Measurements from ENCODE around the gene PPP2R3A. TPM values are rescaled to one million over a fixed set of nuclear protein-coding genes. Genes with fewer than 3 reads are reported as not detected.
A peak's percentile ranks its signal among the peaks of the same experiment; 100 is the strongest.
"Not testable (repeated sequence)": the region's sequence is repeated elsewhere in the genome, so short reads cannot be mapped to it uniquely, and the experiment has no call there.

Gene PPP2R3A
- polyA plus RNA-seq, 6 donors from 2014 or later = 0.07 to 0.34 (median 0.12) TPM

DNA sequence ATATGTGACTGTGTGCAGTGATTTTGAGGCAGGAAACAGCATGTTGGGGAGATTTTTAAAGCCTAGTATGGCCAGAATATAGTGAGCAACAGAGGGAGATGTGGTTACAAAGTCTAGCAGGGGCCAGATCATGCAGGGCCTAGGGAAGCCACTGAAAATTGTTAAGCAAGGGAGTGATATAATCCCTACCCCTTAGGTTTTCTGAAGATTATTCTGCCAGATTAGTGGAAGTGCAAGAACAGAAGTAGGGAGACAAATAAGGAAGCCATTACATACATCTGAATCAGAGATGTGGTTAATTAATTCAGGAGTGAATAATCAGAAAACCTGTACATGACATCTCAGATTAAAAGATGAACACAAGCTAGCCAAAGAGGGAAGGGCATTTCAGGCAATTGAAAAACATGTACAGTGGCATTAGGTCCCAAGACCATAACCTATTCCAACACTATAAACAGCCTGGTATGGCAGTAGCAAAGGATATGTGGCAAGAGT lies 175.8 kb downstream of the PPP2R3A start:
- DNase-seq = no peak
- Mint-ChIP-seq H3K27me3 (no peaks in the 10 kb centered on the region), H3K27ac (peak overlapping the region in 3 of 6 donors; percentile 45 to 61 (median 50)), H3K36me3 (no peaks in the 10 kb centered on the region), H3K9me3 (no peaks in the 10 kb centered on the region), H3K4me3 (no peak overlapping the region), H3K4me1 (peaks cover 9 to 11% (median 9%) of the 10 kb centered on the region in 3 donors)
- ATAC-seq (ENCODE audit: low read depth in 2 of 2) = no peak

DNA sequence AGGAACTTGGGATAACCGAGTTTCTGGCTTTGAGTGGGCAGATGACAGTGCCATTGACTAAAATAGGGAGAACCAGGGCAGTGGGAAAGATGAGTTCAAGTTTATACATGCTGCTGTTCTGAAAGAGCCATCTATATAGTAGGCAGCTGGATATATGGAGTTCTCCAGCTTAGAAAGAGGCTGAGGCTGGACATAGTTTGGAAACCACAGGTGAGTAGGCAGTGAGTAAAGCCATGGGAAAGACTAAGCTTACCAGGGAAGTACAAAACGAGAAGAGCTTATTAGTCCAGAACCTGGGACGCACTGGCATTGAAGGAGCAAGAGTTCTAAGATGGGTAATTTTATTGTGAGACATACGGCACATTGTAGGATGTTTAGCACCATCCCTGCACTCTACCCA lies 176.4 kb downstream of the PPP2R3A start:
- Mint-ChIP-seq H3K36me3 (no peaks in the 10 kb centered on the region), H3K27ac (peak overlapping the region in 2 of 6 donors; percentile 50 to 53), H3K4me1 (peaks cover 10 to 11% (median 11%) of the 10 kb centered on the region in 3 donors), H3K9me3 (no peaks in the 10 kb centered on the region), H3K27me3 (no peaks in the 10 kb centered on the region), H3K4me3 (no peak overlapping the region)
- no peak for ATAC-seq (ENCODE audit: low read depth in 2 of 2)
- no peak for DNase-seq

DNA sequence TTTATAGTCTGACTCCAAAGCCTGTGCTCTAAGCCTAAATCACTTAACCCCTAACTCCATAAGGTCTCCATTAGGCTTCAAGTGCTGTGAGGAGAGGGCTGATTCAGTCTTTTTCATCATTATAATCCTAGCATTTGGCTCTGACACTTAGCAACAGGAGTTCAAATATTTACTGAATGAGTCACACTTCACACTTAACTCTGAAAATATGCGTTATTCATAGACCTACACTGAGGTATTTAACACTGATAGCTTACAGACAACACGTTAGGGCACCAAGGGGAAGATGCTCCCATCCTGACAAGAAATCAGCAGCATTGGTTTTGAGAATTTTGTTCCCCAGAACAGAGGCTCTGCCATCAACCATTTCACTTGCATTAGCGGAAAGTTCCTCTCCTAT lies 177.1 kb downstream of the PPP2R3A start:
- peak overlapping the region in 2 of 6 donors; percentile 16 to 26 for H3K27ac Mint-ChIP-seq
- no peaks in the 10 kb centered on the region for H3K27me3 Mint-ChIP-seq
- no peak overlapping the region for H3K4me3 Mint-ChIP-seq
- no peak for ATAC-seq (ENCODE audit: low read depth in 2 of 2)
- H3K36me3 Mint-ChIP-seq = no peaks in the 10 kb centered on the region
- H3K9me3 Mint-ChIP-seq = no peaks in the 10 kb centered on the region
- DNase-seq = no peak
- H3K4me1 Mint-ChIP-seq = peaks cover 13 to 16% (median 15%) of the 10 kb centered on the region in 3 donors

DNA sequence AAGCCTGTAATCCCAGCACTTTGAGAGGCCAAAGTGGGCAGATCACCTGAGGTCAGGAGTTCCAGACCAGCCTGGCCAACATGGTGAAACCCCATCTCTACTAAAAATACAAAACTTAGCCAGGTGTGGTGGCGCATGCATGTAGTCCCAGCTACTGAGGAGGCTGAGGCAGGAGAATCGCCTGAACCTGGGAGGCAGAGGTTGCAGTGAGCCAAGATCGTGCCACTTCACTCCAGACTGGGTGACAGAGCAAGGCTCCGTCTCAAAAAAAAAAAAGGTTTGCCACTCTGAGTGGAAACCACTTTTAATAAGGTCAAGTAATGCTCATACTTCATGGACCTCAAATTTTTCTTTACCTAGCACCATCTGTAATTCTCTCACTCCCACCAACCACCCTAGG lies 178.9 kb downstream of the PPP2R3A start:
- peaks cover 18 to 29% (median 22%) of the 10 kb centered on the region in 3 donors for H3K4me1 Mint-ChIP-seq

DNA sequence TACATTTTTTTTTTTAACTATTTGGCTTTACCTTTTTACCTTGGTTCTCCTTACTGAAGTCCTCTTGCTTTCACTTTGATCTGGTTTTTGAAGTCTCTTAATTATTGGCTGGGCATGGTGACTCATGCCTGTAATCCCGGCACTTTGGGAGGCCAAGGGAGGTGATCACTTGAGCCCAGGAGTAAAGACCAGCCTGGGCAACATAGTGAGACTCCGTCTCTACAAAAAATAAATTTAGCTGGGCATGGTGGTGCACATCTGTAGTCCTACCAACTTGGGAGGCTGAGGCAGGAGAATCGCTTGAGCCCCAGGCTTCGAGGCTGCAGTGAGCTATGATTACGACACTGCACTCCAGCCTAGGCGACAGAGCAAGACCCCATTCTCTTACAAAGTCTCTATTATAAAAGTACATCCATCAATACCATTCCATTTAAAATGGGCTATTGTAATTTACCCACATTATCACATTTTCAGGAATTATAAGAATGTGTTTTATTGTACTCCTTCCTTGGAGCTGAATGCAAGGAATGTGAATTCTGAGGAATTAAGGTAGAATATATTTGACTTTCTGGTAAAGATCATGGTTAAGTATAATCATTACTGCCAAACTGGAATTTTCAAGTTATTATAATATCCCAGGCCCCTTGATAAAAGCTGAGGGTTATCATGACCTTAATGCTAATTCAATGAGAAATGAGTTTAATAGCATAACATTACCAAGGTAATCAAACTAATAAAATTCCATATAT lies 181.6 kb downstream of the PPP2R3A start:
- Mint-ChIP-seq H3K4me3 (no peak overlapping the region), H3K36me3 (peaks cover 9 to 15% of the 10 kb centered on the region in 2 donors), H3K9me3 (no peaks in the 10 kb centered on the region), H3K27ac (peak overlapping the region in 5 of 6 donors; percentile 42 to 76 (median 60)), H3K27me3 (no peaks in the 10 kb centered on the region), H3K4me1 (peaks cover 23 to 45% (median 25%) of the 10 kb centered on the region in 3 donors)
- no peak for DNase-seq
- ATAC-seq (ENCODE audit: low read depth in 2 of 2) = no peak

More for the DNA sequence above, 178.9 kb downstream of the PPP2R3A start:
- not testable (repeated sequence) for H3K36me3 Mint-ChIP-seq; ATAC-seq (ENCODE audit: low read depth in 2 of 2); H3K27me3 Mint-ChIP-seq; H3K9me3 Mint-ChIP-seq; DNase-seq; H3K4me3 Mint-ChIP-seq
- H3K27ac Mint-ChIP-seq = peak overlapping the region in 2 of 6 donors; percentile 16 to 69

DNA sequence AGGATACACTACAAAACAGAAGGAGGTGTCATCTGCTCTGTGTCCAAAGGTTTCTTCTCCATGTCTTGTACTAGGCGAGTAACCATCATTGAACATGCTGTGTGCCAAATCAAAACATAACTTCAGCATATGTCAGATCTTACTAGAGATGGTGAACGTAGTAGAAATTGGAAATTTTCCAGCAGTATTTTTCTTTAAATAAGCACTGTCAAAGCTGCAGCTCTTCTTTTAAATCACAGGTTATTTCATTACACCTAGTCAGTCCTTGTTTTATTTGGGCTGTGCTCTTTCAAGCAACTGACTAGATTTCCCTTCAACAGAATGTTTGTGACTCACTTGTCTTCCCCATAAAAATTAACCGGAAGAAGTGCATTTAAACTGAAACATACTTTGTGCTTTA lies 184.1 kb downstream of the PPP2R3A start:
- Mint-ChIP-seq H3K36me3 (peaks cover 14 to 15% of the 10 kb centered on the region in 2 donors), H3K9me3 (no peaks in the 10 kb centered on the region), H3K27me3 (no peaks in the 10 kb centered on the region), H3K4me3 (no peak overlapping the region), H3K4me1 (peaks cover 30 to 61% (median 31%) of the 10 kb centered on the region in 3 donors), H3K27ac (peak overlapping the region in 1 of 6 donors; percentile 53)
- DNase-seq (no peak), ATAC-seq (ENCODE audit: low read depth in 2 of 2) (no peak)

DNA sequence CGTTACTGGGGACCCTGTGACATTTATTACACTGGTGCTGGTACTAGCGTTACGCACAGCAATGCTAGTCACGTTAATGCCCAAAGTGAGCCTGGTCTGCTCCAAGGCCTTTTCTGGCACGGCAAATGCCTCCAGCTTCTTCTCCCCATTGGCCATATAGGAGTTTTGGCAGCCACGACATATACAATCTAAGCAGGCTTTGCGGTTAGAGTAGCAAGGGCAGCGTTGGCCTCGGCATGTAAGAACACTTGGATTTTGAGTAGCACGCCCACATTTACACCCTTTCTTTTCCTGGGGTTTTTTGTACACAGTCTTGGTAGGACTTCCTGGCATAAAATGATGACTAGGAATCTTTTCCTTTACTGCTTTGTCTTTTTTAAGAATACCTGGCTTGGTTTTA lies 185.7 kb downstream of the PPP2R3A start:
- ATAC-seq (ENCODE audit: low read depth in 2 of 2) (no peak), DNase-seq (no peak)
- Mint-ChIP-seq H3K27me3 (no peaks in the 10 kb centered on the region), H3K4me3 (no peak overlapping the region), H3K27ac (peak overlapping the region in 3 of 6 donors; percentile 47 to 63 (median 51)), H3K36me3 (peaks cover 14 to 15% of the 10 kb centered on the region in 2 donors), H3K9me3 (no peaks in the 10 kb centered on the region), H3K4me1 (peaks cover 36 to 72% (median 41%) of the 10 kb centered on the region in 3 donors)

DNA sequence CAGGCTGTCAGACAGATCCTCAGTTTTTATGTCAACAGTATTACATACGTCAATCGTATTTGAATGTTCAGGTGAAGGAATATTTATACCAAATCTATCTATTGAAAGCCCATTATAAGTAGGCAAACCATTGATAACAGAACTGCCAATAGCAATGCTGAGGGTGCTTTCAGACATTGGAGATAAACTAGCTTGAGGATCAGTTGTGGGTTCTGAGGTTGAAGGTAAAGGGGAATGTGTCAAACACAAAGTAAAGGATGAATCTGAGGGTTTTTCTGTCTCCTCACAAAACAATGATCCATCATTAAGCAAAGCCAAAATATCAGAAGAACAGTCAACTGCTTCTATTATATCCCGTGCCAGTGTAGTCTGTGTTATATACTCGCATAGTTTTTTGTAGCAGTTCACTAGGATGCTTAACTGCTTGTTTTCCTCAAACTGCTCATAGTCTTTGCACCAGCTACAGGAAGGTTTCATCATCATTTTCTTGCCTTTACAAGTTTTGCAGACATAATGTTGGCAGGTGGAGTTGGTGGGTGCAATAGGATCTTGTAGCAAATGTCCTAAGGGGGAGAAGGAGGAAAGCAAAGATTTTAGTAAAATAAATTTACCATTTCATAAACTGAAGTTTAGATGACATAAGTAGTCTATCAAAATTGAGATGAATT lies 186.8 kb downstream of the PPP2R3A start:
- peak overlapping the region in 4 of 6 donors; percentile 2 to 57 (median 30) for H3K27ac Mint-ChIP-seq
- ATAC-seq (ENCODE audit: low read depth in 2 of 2) = no peak
- H3K4me3 Mint-ChIP-seq = no peak overlapping the region

DNA sequence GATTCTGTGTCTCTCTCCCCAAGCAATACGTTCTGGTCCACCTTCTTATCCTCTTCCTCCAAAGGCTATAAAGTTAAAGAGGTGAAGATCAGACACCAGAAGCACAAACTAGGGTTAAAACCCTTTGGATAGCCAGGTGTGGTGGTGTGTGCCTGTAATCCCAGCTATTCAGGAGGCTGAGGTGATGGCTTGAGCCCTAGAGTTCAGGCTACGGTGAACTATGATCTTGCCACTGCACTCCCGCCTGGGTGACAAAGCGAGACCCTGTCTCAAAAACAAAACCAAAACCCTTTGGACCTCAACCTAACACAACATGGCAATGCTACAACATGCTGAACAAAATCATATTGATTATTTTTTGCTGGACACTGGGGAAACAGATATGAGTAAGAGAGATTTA lies 187.4 kb downstream of the PPP2R3A start:
- ATAC-seq (ENCODE audit: low read depth in 2 of 2) = no peak
- no peak for DNase-seq
- H3K9me3 Mint-ChIP-seq = no peaks in the 10 kb centered on the region
- H3K36me3 Mint-ChIP-seq = peaks cover 14 to 15% of the 10 kb centered on the region in 2 donors
- H3K27me3 Mint-ChIP-seq = no peaks in the 10 kb centered on the region
- no peak overlapping the region for H3K4me3 Mint-ChIP-seq
- H3K27ac Mint-ChIP-seq = peak overlapping the region in 2 of 6 donors; percentile 23 to 60
- H3K4me1 Mint-ChIP-seq = peaks cover 37 to 73% (median 40%) of the 10 kb centered on the region in 3 donors

More for the DNA sequence above, 186.8 kb downstream of the PPP2R3A start:
- H3K4me1 Mint-ChIP-seq = peaks cover 38 to 71% (median 46%) of the 10 kb centered on the region in 3 donors
- DNase-seq = no peak
- H3K9me3 Mint-ChIP-seq = no peaks in the 10 kb centered on the region
- H3K27me3 Mint-ChIP-seq = no peaks in the 10 kb centered on the region
- H3K36me3 Mint-ChIP-seq = peaks cover 14 to 15% of the 10 kb centered on the region in 2 donors

DNA sequence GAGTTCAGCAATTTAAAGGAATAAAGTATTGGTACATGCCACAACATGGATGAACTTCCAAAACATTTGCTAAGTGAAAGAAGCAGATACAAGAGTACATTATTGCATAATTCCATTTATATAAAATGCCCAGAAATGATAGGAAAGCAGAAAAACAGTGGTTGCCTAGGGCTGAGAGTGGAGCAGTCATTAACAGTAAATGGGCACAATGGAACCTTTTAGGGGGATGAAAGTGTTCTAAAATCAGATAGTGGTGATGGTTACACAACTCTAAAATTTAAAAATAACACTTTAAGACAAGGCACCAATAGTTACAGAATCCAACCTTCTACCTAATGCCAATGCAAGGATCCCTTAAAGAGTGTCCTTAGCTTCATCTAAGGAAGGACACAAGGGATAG lies 196.0 kb downstream of the PPP2R3A start:
- Mint-ChIP-seq H3K36me3 (peaks cover 8 to 15% of the 10 kb centered on the region in 2 donors), H3K27ac (peak overlapping the region in 1 of 6 donors; percentile 30), H3K4me1 (peaks cover 42 to 69% (median 67%) of the 10 kb centered on the region in 3 donors), H3K9me3 (peaks cover 0 to 7% (median 0%) of the 10 kb centered on the region in 7 donors), H3K27me3 (no peaks in the 10 kb centered on the region), H3K4me3 (no peak overlapping the region)
- no peak for DNase-seq
- no peak for ATAC-seq (ENCODE audit: low read depth in 2 of 2)

DNA sequence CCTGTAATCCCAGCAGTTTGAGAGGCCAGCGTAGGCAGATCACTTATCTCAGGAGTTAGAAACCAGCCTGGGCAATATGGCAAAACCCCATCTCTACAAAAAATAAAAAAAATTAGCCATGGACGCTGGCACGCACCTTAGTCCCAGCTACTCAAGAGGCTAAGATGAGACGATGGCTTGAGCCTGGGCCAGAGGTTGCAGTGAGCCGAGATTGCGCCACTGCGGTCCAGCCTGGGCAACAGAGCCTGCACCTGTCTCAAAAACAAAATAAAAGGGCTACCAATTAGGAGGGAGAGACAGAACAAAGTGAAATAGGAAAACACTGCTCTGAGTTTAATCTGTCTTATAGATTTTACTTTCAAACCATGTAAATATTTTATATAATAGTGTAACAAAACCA lies 196.8 kb downstream of the PPP2R3A start:
- no peak for DNase-seq
- ATAC-seq (ENCODE audit: low read depth in 2 of 2) = no peak
- Mint-ChIP-seq H3K4me1 (peaks cover 47 to 72% (median 70%) of the 10 kb centered on the region in 3 donors), H3K27me3 (no peaks in the 10 kb centered on the region), H3K9me3 (peaks cover 0 to 7% (median 0%) of the 10 kb centered on the region in 7 donors), H3K4me3 (no peak overlapping the region), H3K27ac (peak overlapping the region in 1 of 6 donors; percentile 51), H3K36me3 (peaks cover 8 to 15% of the 10 kb centered on the region in 2 donors)

DNA sequence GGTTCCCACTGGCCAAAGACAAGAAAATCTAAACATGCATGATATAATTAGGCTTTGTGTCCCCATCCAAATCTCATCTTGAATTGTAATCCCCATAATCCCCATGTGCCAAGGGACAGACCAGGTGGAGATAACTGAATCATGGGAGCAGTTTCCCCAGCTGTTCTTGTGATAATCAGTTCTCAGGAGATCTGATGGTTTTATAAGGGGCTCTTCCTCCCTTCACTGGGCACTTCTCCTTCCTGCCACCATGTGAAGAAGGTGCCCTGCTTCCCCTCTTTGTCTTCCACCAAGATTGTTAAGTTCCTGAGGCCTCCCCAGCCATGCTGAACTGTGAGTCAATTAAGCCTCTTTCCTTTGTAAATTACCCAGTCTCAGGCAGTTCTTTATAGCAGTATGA lies 198.1 kb downstream of the PPP2R3A start:
- H3K27me3 Mint-ChIP-seq, DNase-seq, H3K9me3 Mint-ChIP-seq: not testable (repeated sequence)
- ATAC-seq (ENCODE audit: low read depth in 2 of 2) = peak in 1 of 2 donors; percentile 64
- H3K27ac Mint-ChIP-seq = peak overlapping the region in 4 of 6 donors; percentile 16 to 79 (median 73)
- peaks cover 15% of the 10 kb centered on the region in 2 donors for H3K36me3 Mint-ChIP-seq
- H3K4me1 Mint-ChIP-seq = peaks cover 50 to 78% (median 72%) of the 10 kb centered on the region in 3 donors
- H3K4me3 Mint-ChIP-seq = peak overlapping the region in 5 of 8 donors; percentile 12 to 69 (median 59)

DNA sequence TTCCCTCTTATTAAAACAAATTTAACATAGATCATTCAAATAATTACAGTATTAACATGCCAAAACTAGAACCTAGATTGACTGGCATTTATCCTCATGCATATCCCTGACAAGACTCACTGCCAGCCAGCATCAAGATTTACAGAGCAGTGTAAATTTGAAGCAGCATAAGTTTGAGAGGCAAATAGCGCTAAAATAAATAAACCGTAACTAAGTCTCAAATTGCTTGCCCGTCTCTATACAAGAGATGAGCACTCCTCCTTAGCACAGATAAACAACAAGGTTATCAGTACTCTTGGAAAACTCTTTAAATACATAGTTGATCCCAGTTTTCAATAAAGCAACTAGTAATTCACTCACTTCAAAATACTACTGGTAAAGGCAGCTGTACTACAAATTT lies 201.0 kb downstream of the PPP2R3A start:
- Mint-ChIP-seq H3K36me3 (peaks cover 11 to 16% of the 10 kb centered on the region in 2 donors), H3K4me3 (peak overlapping the region in 4 of 8 donors; percentile 13 to 32 (median 21)), H3K4me1 (peaks cover 47 to 64% (median 54%) of the 10 kb centered on the region in 3 donors), H3K27me3 (no peaks in the 10 kb centered on the region), H3K9me3 (peaks cover 0 to 5% (median 0%) of the 10 kb centered on the region in 7 donors), H3K27ac (peak overlapping the region in 4 of 6 donors; percentile 16 to 56 (median 36))
- ATAC-seq (ENCODE audit: low read depth in 2 of 2) (no peak), DNase-seq (no peak)

Data from naive B cell (primary cell).